ENCODE results near the gene PBX3. TPM values are rescaled to one million over a fixed set of nuclear protein-coding genes. Genes with fewer than 3 reads are reported as not detected.
A peak's percentile ranks its signal among the peaks of the same experiment; 100 is the strongest.

Gene PBX3
- total and polyA plus RNA-seq, 2 of the 13 experiments (the other 11 are each of a cell fraction or from before 2014, with no cell fraction given), result 6.0 to 11.2 TPM

DNA sequence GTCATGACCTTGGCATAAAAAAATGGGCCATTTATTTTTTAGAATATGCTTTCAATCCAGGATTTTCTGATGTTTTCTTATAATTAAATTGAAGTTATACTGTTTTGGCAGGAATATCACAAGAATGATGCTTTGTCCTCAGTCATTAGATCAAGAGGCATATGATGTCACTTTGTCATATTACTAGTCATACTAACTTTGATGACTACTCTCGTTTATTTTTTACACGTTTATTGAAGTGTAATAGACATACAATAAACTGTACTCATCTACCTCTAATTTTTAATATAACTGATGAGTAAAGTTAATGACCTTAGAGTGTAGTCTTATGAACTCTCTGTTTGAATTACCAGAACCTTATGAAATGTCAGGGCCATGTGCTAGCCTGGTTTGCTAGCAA is 56.4 kb downstream of the PBX3 start:
- 84% methylated on average over 2 of the region's 2 CpGs for WGBS (ENCODE audit: low lambda C conversion rate)
- FAIRE-seq (no peak), ATAC-seq (no peak), DNase-seq (ENCODE audit: low spot score) (no peak)
- ChIA-PET POLR2A (no interaction called here), CTCF (ENCODE audit: low intra/inter-chr PET ratio, low total read pairs) (no interaction called here)
- Histone ChIP-seq H4K20me1 (ENCODE audit: insufficient read depth, low read length) (no peaks in the 10 kb centered on the region), H3K9ac (ENCODE audit: insufficient read depth, low read depth, low read length) (no peak overlapping the region), H3K4me3 (replicated peaks in 1 of 3; ENCODE audit: insufficient read depth in 1 of 3, low read depth in 2 of 3, low read length in 3 of 3) (no peak overlapping the region), H3K4me2 (ENCODE audit: low read depth, low read length) (no peak overlapping the region), H3K4me1 (ENCODE audit: insufficient read depth, low read length) (no peaks in the 10 kb centered on the region), H3K79me2 (ENCODE audit: insufficient read depth, low read length) (no peaks in the 10 kb centered on the region), H2AFZ (ENCODE audit: low read length) (no peak overlapping the region), H3K27ac (ENCODE audit: extremely low read length, insufficient read depth, low read length) (no peak overlapping the region), H3K27me3 (ENCODE audit: control insufficient read depth in 1 of 2, insufficient read depth in 2 of 2, low read length in 2 of 2) (no peaks in the 10 kb centered on the region), H3K36me3 (replicated peaks in 1 of 2; ENCODE audit: control insufficient read depth in 1 of 2, insufficient read depth in 2 of 2, low read length in 2 of 2) (no peaks in the 10 kb centered on the region), H3K9me3 (ENCODE audit: low read length) (no peaks in the 10 kb centered on the region)
- peak; percentile 55; the same call in 1 of the 2 replicates for TF ChIP-seq CREB1 (IDR thresholded peaks at IDR 0.05)
- no peak for TF ChIP-seq CREB1 (CRISPR knock-in tag; IDR thresholded peaks at IDR 0.05)
- no peak for TF ChIP-seq NR1H2 (CRISPR knock-in tag; IDR thresholded peaks at IDR 0.05; ENCODE audit: borderline replicate concordance, low read depth)
- in situ Hi-C loops (cut with HindIII; ENCODE audit: extremely low pct_ligation_motif_present, low pct_unique_long_range_greater_than_20kb), result no loop called here
- BruUV-seq (replicated peaks), result no TSS peak
- intact Hi-C loops (cut with micrococcal nuclease; ENCODE audit: unreplicated experiment), result no loop called here

DNA sequence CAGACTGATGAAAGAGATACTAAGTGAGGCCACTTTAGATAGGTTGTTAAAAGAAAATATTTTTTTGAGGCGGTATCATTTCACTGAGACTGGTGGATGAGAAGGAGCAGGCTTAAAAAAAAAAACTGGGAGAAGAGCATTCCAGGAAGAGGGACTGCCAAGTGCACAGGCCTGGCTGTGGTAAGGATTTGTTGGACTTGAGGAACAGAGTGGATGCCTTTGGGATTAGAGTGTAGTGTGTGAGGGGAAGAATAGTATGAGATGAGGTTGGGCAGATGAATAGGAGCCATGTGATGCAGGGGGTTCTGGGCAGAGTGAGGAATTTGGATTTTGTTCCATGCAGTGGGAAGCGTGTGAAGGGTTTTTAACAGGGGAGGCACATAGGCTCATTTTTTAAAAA is 57.9 kb downstream of the PBX3 start:
- no peaks in the 10 kb centered on the region for H3K9me3 ChIP-seq (ENCODE audit: low read length)
- TF ChIP-seq, protein P1, sequence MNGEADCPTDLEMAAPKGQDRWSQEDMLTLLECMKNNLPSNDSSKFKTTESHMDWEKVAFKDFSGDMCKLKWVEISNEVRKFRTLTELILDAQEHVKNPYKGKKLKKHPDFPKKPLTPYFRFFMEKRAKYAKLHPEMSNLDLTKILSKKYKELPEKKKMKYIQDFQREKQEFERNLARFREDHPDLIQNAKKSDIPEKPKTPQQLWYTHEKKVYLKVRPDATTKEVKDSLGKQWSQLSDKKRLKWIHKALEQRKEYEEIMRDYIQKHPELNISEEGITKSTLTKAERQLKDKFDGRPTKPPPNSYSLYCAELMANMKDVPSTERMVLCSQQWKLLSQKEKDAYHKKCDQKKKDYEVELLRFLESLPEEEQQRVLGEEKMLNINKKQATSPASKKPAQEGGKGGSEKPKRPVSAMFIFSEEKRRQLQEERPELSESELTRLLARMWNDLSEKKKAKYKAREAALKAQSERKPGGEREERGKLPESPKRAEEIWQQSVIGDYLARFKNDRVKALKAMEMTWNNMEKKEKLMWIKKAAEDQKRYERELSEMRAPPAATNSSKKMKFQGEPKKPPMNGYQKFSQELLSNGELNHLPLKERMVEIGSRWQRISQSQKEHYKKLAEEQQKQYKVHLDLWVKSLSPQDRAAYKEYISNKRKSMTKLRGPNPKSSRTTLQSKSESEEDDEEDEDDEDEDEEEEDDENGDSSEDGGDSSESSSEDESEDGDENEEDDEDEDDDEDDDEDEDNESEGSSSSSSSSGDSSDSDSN (CRISPR knock-in tag; IDR thresholded peaks at IDR 0.05), result no peak
- TF ChIP-seq PAX8 (CRISPR knock-in tag; IDR thresholded peaks at IDR 0.05; ENCODE audit: borderline replicate concordance) (no peak), HMG20B (CRISPR knock-in tag; conservative IDR thresholded peaks at IDR 0.05) (no peak), JARID2 (CRISPR knock-in tag; IDR thresholded peaks at IDR 0.05; ENCODE audit: insufficient replicate concordance) (no peak), GFI1 (CRISPR knock-in tag; IDR thresholded peaks at IDR 0.05; ENCODE audit: borderline replicate concordance) (no peak)
- H3K27me3 ChIP-seq (ENCODE audit: control insufficient read depth in 1 of 2, insufficient read depth in 2 of 2, low read length in 2 of 2), result no peaks in the 10 kb centered on the region
- H3K9ac ChIP-seq (ENCODE audit: insufficient read depth, low read depth, low read length), result no peak overlapping the region
- ChIA-PET POLR2A (no interaction called here), CTCF (ENCODE audit: low intra/inter-chr PET ratio, low total read pairs) (no interaction called here)
- BruUV-seq (replicated peaks), result no TSS peak
- H3K4me2 ChIP-seq (ENCODE audit: low read depth, low read length), result no peak overlapping the region
- FAIRE-seq (no peak), ATAC-seq (no peak), DNase-seq (ENCODE audit: low spot score) (no peak)
- H3K36me3 ChIP-seq (replicated peaks in 1 of 2; ENCODE audit: control insufficient read depth in 1 of 2, insufficient read depth in 2 of 2, low read length in 2 of 2), result no peaks in the 10 kb centered on the region
- in situ Hi-C loops (cut with HindIII; ENCODE audit: extremely low pct_ligation_motif_present, low pct_unique_long_range_greater_than_20kb), result no loop called here
- no peak overlapping the region for H3K27ac ChIP-seq (ENCODE audit: extremely low read length, insufficient read depth, low read length)
- H2AFZ ChIP-seq (ENCODE audit: low read length), result no peak overlapping the region
- no peaks in the 10 kb centered on the region for H4K20me1 ChIP-seq (ENCODE audit: insufficient read depth, low read length)
- intact Hi-C loops (cut with micrococcal nuclease; ENCODE audit: unreplicated experiment), result no loop called here
- H3K4me3 ChIP-seq (replicated peaks in 1 of 3; ENCODE audit: insufficient read depth in 1 of 3, low read depth in 2 of 3, low read length in 3 of 3), result no peak overlapping the region
- no peaks in the 10 kb centered on the region for H3K79me2 ChIP-seq (ENCODE audit: insufficient read depth, low read length)
- no peaks in the 10 kb centered on the region for H3K4me1 ChIP-seq (ENCODE audit: insufficient read depth, low read length)
- WGBS (ENCODE audit: low lambda C conversion rate), result 97% methylated on average over 2 of the region's 2 CpGs

Measured in HepG2 (cell line).